NCI-H2081 treated with DMSO at 0.1 percent for 48 hours (cell line): ENCODE data around the gene EPM2AIP1.
"Not testable (repeated sequence)": the region's sequence is repeated elsewhere in the genome, so short reads cannot be mapped to it uniquely, and the experiment has no call there.

ENCODE experiments used
- DNase-seq: peaks from one replicate; lab custom pipeline; 2025; lab: John Stamatoyannopoulos, UW

Gene EPM2AIP1

DNA sequence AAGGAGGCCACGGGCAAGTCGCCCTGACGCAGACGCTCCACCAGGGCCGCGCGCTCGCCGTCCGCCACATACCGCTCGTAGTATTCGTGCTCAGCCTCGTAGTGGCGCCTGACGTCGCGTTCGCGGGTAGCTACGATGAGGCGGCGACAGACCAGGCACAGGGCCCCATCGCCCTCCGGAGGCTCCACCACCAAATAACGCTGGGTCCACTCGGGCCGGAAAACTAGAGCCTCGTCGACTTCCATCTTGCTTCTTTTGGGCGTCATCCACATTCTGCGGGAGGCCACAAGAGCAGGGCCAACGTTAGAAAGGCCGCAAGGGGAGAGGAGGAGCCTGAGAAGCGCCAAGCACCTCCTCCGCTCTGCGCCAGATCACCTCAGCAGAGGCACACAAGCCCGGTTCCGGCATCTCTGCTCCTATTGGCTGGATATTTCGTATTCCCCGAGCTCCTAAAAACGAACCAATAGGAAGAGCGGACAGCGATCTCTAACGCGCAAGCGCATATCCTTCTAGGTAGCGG lies at the start of gene EPM2AIP1:
Gene EPM2AIP1, minus strand, starts transcription at position 326 of the 520 bp plus-strand sequence. Its CDS starts 54 bp downstream, at position 272.
- no peak for DNase-seq

- DNase-seq, result not testable (repeated sequence)
These were observed 49.8 kb upstream of the EPM2AIP1 start for GRCh38 chr3:37042712-37043111.

DNA sequence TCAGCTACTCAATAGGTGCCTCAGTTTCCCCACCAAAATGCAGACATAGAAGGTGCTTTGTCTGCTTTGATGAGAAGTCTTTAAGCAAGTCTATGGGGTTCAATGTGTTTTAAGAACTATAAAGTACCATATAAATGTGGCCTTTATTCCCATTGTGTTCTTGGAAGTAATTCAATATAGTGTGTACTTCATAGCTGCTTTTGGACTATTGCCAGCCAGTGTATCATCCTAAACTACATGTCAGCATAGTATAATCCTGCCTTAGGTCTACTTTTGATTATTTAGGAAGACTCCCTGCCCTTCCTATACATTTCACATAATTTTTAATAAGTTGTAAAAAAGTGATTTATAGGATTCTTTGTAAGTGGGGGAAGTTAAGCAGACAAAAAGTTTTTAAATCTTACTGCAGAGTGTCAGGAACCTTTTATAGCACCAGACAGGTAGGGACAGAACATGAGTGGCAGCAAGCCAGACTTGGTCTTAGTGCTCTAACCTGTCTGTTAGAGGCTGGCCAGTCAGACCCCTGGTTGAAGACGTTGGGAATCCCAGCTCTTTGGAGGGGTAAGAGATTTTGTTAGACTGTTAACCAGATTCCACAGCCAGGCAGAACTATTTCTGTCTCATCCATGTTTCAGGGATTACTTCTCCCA lies 48.7 kb upstream of the EPM2AIP1 start:
- no peak for DNase-seq

DNA sequence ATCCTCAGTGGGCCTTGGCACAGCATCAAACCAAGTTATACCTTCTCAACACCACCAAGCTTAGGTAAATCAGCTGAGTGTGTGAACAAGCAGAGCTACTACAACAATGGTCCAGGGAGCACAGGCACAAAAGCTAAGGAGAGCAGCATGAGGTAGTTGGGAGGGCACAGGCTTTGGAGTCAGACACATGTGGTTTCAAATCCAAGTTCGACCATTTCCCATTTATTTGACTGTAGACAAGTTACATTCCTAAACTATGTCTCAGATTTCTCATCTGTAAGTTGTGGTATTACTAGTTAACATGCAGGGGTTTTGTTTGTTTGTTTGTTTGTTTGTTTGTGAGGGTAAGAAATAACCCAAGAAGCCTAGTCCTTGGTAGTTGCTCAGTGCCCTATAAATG lies 47.3 kb upstream of the EPM2AIP1 start:
- no peak for DNase-seq

GRCh38 chr3:37039161-37039846 lies 46.4 kb upstream of the EPM2AIP1 start:
- no peak for DNase-seq

GRCh38 chr3:37037352-37037751 lies 44.4 kb upstream of the EPM2AIP1 start:
- no peak for DNase-seq

DNA sequence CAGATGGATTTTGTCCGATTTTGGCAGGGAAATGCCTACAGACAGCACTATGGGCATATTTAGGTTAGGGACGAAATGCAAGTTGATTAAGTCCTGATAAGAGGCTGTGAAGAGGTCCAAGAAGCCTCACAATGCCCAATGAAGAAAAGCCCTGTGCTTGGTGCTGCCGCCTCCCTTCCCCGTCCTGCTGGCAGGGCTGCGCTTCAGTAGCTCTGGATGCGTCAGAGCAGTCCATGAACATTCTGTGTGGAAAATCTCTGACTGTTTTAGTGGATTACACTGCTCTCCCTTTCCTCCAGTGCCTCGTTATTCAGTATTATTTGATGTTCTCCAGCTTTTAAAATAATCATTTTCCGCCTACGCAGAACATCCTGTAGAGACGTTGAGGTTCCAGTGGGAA lies 40.0 kb upstream of the EPM2AIP1 start:
- no peak for DNase-seq

GRCh38 chr3:37031096-37031682 lies 38.3 kb upstream of the EPM2AIP1 start:
- no peak for DNase-seq

DNA sequence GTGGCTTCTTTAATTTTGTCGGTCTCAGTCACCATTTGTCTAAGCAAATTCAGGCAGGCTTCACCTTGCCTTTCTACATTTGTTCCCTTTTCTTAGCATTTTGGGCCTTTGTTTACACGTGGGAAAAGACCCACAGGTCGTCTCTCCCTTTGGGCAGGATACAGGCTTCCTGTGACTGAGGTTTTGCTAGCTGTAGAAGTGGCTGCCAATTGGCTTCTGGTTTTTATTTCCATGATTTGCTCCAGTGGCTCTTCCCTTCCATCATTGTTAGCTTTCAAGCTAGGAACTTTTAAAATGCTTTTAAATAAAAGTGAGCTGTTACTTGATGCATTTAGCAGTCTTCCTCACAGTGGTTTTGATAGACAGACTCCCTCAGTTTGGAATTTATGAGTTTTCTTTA lies 37.7 kb upstream of the EPM2AIP1 start:
- DNase-seq, result no peak

DNA sequence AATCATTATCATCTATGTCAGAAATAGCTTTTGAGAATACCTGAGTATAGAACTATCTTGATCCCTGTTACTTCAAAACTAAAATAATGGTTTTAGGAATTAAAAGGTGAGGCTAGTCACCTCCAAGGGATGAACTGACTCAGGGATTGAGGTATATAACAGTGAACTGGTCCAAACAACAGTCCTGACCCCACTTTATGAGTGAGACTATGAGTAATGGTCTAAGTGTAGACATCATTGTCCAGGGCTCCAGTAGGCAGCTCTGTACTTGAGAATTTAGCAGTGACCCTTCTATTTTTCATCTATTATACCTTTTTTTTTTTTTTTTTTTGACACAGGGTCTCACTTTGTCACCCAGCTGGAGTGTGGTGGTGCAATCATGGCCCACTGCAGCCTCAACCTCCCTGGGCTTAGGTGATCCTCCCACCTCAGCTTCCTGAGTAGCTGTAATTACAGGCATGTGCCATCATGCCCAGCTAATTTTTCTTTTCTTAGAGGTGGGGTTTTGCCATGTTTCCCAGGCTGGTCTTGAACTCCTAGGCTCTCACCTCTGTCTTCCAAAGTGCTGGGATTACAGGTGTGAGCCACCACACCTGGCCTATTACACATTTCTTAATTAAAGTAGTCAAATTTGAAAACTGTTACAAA lies 36.7 kb upstream of the EPM2AIP1 start:
- no peak for DNase-seq

DNA sequence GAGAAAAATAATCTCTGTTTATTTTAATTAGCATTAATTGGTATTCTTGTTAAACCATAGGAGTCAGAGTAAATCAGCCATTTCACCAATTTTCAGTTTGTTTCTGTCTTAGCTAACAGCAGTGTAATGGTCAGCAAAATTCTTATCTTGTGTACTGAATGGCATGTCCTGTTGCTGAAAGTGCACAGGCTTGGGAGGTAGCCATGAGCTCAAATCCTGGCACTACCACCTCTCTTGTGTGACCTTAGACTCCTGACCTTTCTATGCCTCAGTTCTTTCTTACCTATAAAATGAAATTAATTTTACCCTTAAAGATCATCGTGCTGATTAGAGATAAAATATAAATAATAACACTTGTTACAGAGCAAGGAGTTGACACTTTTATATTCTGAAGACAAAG lies 36.2 kb upstream of the EPM2AIP1 start:
- DNase-seq, result no peak

GRCh38 chr3:37028329-37028728 lies 35.4 kb upstream of the EPM2AIP1 start:
- no peak for DNase-seq

DNA sequence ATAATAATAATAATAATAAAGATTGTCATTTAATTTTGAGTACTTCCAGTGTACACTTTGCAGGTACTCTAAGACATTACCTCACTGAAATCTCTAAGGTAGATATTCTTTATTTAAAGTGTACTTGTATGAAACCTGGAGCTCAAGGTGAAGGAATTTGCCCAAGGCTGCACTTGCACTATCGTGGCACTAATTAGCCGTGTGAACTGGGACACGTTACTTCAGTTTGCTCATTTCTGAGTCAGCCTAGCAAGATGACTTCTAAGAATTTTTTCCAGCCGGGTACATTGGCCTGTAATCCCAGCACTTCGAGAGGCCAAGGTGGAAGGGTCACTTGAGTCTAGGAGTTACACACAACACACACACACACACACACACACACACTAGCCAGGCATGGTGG lies 33.9 kb upstream of the EPM2AIP1 start:
- no peak for DNase-seq

DNA sequence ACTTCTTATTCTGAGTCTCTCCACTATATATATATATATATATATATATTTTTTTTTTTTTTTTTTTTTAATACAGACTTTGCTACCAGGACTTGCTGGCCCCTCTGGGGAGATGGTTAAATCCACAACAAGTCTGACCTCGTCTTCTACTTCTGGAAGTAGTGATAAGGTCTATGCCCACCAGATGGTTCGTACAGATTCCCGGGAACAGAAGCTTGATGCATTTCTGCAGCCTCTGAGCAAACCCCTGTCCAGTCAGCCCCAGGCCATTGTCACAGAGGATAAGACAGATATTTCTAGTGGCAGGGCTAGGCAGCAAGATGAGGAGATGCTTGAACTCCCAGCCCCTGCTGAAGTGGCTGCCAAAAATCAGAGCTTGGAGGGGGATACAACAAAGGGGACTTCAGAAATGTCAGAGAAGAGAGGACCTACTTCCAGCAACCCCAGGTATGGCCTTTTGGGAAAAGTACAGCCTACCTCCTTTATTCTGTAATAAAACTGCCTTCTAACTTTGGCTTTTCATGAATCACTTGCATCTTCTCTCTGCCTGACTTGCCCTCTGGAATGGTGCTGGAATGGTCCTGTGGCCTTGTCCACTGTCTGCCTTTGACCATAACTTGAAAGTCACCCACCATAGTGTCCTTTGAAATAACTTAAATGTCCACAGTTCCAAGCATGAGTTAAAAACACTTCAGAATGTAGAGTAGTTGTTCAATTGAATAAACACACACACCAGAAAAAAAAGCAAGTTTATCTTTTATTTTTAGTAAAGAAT lies 32.8 kb upstream of the EPM2AIP1 start:
- DNase-seq, result no peak

GRCh38 chr3:37024820-37025405 lies 32.0 kb upstream of the EPM2AIP1 start:
- DNase-seq, result no peak

DNA sequence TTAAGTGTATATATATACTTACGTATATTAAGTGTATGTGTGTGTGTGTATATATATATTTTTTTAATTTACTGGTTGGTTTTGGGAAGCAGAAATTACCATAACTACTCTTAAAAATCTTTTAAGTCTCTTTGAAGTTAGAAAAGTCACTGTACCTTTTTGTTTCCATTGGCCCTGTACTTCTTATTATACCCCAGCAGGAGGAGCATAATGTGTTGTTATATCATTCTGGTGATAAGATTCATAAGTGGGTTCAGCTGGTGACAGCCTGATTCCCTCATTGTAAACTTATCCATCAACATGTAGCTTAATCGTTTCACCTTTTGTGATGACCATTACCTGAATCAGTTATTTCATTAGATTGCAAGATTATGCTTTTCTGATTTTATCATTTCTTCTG lies 31.2 kb upstream of the EPM2AIP1 start:
- no peak for DNase-seq

DNA sequence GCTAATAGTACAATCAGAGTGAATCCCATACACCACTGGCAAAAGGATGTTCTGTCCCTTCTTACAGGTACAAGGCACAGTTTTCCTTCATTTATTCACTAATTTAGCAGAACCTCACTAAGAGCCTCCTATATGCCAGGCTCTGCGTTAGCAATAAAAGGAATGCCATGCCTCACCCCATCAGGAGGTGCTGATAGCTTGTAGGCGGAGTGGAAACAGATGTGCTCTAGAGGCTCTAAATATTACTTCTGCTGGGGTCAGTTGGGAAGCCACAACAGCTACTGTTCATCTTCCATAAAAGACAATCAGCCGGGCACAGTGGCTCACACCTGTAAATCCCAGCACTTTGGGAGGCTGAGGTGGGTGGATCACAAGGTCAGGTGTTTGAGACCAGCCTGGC lies 24.8 kb upstream of the EPM2AIP1 start:
- no peak for DNase-seq

- DNase-seq, result no peak
These were observed 24.0 kb upstream of the EPM2AIP1 start for GRCh38 chr3:37016903-37017302.

DNA sequence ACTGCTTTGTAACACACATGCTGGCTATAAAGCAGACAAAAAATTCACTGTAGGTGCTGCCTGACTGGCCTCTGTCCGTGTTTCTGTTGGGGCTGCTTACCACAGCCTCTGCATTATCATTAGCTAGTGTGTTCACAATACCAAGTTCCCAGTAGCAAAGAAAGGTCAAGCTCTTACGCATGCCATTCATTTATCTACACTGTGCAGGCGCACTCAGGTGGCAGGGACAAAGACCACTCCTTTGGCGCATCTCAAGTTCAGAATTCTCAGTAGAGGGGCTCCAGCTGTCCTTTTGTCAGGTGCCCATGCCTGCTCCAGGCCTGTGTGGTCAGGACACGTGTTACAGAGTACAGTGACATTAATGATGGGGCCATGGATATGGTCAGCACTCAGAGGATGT lies 22.7 kb upstream of the EPM2AIP1 start:
- no peak for DNase-seq

DNA sequence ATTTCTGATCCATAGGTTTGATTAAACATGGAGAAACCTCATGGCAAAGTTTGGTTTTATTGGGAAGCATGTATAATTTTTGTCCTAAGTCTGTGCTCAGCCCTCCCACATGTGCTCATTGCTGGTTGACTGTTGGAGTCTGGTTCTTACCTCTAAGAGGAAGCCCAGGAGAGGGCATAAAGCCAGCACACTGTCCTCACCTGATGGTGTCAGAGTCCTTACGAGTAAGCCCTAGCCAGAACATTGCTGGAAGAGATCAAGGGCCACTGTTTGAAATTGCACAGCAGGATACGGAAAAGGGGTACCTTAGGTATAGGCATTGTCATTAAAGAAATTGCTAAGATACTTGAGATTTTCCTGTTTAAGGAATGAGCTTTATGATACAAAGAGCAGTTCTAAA lies 21.7 kb upstream of the EPM2AIP1 start:
- DNase-seq, result no peak
